Activated CD4-positive, alpha-beta memory T cell treated with anti-CD3 and anti-CD28 coated beads for 36 hours (primary cell): ENCODE data around the gene PRSS1. TPM values are rescaled to one million over a fixed set of nuclear protein-coding genes. Genes with fewer than 3 reads are reported as not detected.
"Not testable (repeated sequence)": the region's sequence is repeated elsewhere in the genome, so short reads cannot be mapped to it uniquely, and the experiment has no call there.

ENCODE experiments used
- CTCF ChIA-PET: fragments of 350-600 bp; sonication (Branson Sonifier 250); formaldehyde crosslinking; loops from one replicate; lab custom pipeline; 2021; ENCODE audit warnings: antibody characterized with exemption, inconsistent platforms; lab: Charles Lee
- POLR2A ChIA-PET: fragments of 350-600 bp; sonication (Branson Sonifier 250); formaldehyde crosslinking; loops from one replicate; lab custom pipeline; 2021; ENCODE audit warnings: antibody characterized with exemption; lab: Charles Lee
- DNase-seq: peaks from one replicate; pipeline ENCODE4 v3.0.0-alpha.2; 2020
- H3K27ac Mint-ChIP-seq: one replicate; pipeline ENCODE4 v1.8.0; 2021; ENCODE audit warnings: mixed read lengths
- H3K27me3 Mint-ChIP-seq: one replicate; pipeline ENCODE4 v1.8.0; 2021; ENCODE audit warnings: mixed read lengths
- H3K36me3 Mint-ChIP-seq: one replicate; pipeline ENCODE4 v1.8.0; 2021; ENCODE audit warnings: mixed read lengths
- H3K4me1 Mint-ChIP-seq: one replicate; pipeline ENCODE4 v1.8.0; 2021; ENCODE audit warnings: low read depth, mixed read lengths
- H3K4me3 Mint-ChIP-seq: one replicate; pipeline ENCODE4 v1.8.0; 2021; ENCODE audit warnings: mild to moderate bottlenecking, mixed read lengths
- H3K9me3 Mint-ChIP-seq: one replicate; pipeline ENCODE4 v1.8.0; 2021; ENCODE audit warnings: mixed read lengths
- intact Hi-C: fragments of 100-400 bp; cut with micrococcal nuclease; formaldehyde crosslinking; loops from one replicate; pipeline ENCODE4 v1.15.1; 2023
- total RNA-seq, 2 experiments: library from RNA; stranded (reverse); gene quantifications; one replicate each; pipeline ENCODE4 v1.2.3, GENCODE V29; 2021

Gene PRSS1
- total RNA-seq, 2 experiments from 2014 or later, result not detected

- H3K9me3 Mint-ChIP-seq, DNase-seq, H3K4me1 Mint-ChIP-seq, H3K27me3 Mint-ChIP-seq, H3K36me3 Mint-ChIP-seq, POLR2A ChIA-PET, H3K27ac Mint-ChIP-seq, intact Hi-C loops, H3K4me3 Mint-ChIP-seq: not testable (repeated sequence)
- CTCF ChIA-PET, result interaction anchor here (1.4 kb wide), 1 partner anchor 144 kb away, joined by 6 read pairs; no protein-coding TSS in a partner anchor
These were observed 27.6 kb downstream of the PRSS1 start for GRCh38 chr7:142776845-142777225.

GRCh38 chr7:142777318-142777717 lies 28.0 kb downstream of the PRSS1 start:
- no peaks in the 10 kb centered on the region for H3K4me1 Mint-ChIP-seq
- H3K36me3 Mint-ChIP-seq, result no peaks in the 10 kb centered on the region
- no peak for DNase-seq
- H3K27me3 Mint-ChIP-seq, result no peaks in the 10 kb centered on the region
- no peak overlapping the region for H3K27ac Mint-ChIP-seq
- ChIA-PET CTCF (interaction anchor here (1.4 kb wide), 1 partner anchor 145 kb away, joined by 6 read pairs; no protein-coding TSS in a partner anchor), POLR2A (no interaction called here)
- no peak overlapping the region for H3K4me3 Mint-ChIP-seq
- no peaks in the 10 kb centered on the region for H3K9me3 Mint-ChIP-seq
- intact Hi-C loops, result no loop called here

GRCh38 chr7:142782922-142783900 lies 33.9 kb downstream of the PRSS1 start:
- Mint-ChIP-seq H3K36me3 (peaks cover 11% of the 10 kb centered on the region), H3K4me1 (peaks cover 3% of the 10 kb centered on the region), H3K27ac (peak overlapping the region; percentile 90), H3K27me3 (no peaks in the 10 kb centered on the region), H3K4me3 (peak overlapping the region; percentile 70), H3K9me3 (no peaks in the 10 kb centered on the region)
- CTCF ChIA-PET, result interaction anchor here (0.6 to 20.0 kb wide), 33 partner anchors 10 to 438 kb away, joined by 3 to 390 read pairs (median 5); no protein-coding TSS in a partner anchor
- intact Hi-C loops, result loop anchor here (1.0 kb wide), 5 partner anchors 71 to 248 kb away; no protein-coding TSS in a partner anchor
- peak; percentile 85 for DNase-seq
- POLR2A ChIA-PET, result interaction anchor here (0.8 to 8.8 kb wide), 5 partner anchors 15 to 146 kb away, joined by 3 to 195 read pairs (median 4); no protein-coding TSS in a partner anchor

- DNase-seq, result no peak
- Mint-ChIP-seq H3K27me3 (no peaks in the 10 kb centered on the region), H3K4me3 (peak overlapping the region; percentile 16), H3K36me3 (peaks cover 20% of the 10 kb centered on the region), H3K27ac (peak overlapping the region; percentile 90), H3K4me1 (peaks cover 3% of the 10 kb centered on the region), H3K9me3 (no peaks in the 10 kb centered on the region)
- intact Hi-C loops, result no loop called here
- POLR2A ChIA-PET, result interaction anchor here (8.8 to 17.9 kb wide), 2 partner anchors 14 to 25 kb away, joined by 195 to 517 read pairs; no protein-coding TSS in a partner anchor
- CTCF ChIA-PET, result interaction anchor here (0.7 to 20.0 kb wide), 11 partner anchors 10 to 158 kb away, joined by 3 to 390 read pairs (median 17); no protein-coding TSS in a partner anchor
These were observed 34.8 kb downstream of the PRSS1 start for GRCh38 chr7:142784096-142784495.

GRCh38 chr7:142784716-142785115 lies 35.4 kb downstream of the PRSS1 start:
- ChIA-PET CTCF (interaction anchor here (1.0 to 20.0 kb wide), 8 partner anchors 13 to 158 kb away, joined by 3 to 390 read pairs (median 40); no protein-coding TSS in a partner anchor), POLR2A (interaction anchor here (1.6 to 17.9 kb wide), 3 partner anchors 13 to 148 kb away, joined by 7 to 517 read pairs (median 195); no protein-coding TSS in a partner anchor)
- Mint-ChIP-seq H3K36me3 (peaks cover 26% of the 10 kb centered on the region), H3K4me1 (peaks cover 3% of the 10 kb centered on the region), H3K27ac (peak overlapping the region; percentile 90), H3K9me3 (no peaks in the 10 kb centered on the region), H3K4me3 (peak overlapping the region; percentile 5), H3K27me3 (no peaks in the 10 kb centered on the region)
- intact Hi-C loops, result loop anchor here (1.0 kb wide), 2 partner anchors 14 to 25 kb away; no protein-coding TSS in a partner anchor
- peak; percentile 53 for DNase-seq

GRCh38 chr7:142785841-142786250 lies 36.6 kb downstream of the PRSS1 start:
- no peaks in the 10 kb centered on the region for H3K27me3 Mint-ChIP-seq
- H3K4me3 Mint-ChIP-seq, result peak overlapping the region; percentile 73
- peak; percentile 85 for DNase-seq
- H3K27ac Mint-ChIP-seq, result peak overlapping the region; percentile 84
- H3K36me3 Mint-ChIP-seq, result peaks cover 38% of the 10 kb centered on the region
- peaks cover 3% of the 10 kb centered on the region for H3K4me1 Mint-ChIP-seq
- intact Hi-C loops, result loop anchor here (1.0 kb wide), 2 partner anchors 12 to 23 kb away; no protein-coding TSS in a partner anchor
- ChIA-PET CTCF (interaction anchor here (0.6 to 20.0 kb wide), 7 partner anchors 12 to 154 kb away, joined by 3 to 390 read pairs (median 3); no protein-coding TSS in a partner anchor), POLR2A (interaction anchor here (0.7 to 17.9 kb wide), 4 partner anchors 12 to 149 kb away, joined by 3 to 517 read pairs (median 101); no protein-coding TSS in a partner anchor)
- no peaks in the 10 kb centered on the region for H3K9me3 Mint-ChIP-seq

- intact Hi-C loops, result no loop called here
These were observed 37.9 kb downstream of the PRSS1 start for GRCh38 chr7:142787034-142787768.

GRCh38 chr7:142787783-142788182 lies 38.5 kb downstream of the PRSS1 start:
- Mint-ChIP-seq H3K36me3 (peaks cover 55% of the 10 kb centered on the region), H3K9me3 (no peaks in the 10 kb centered on the region), H3K27me3 (no peaks in the 10 kb centered on the region), H3K4me1 (peaks cover 12% of the 10 kb centered on the region), H3K27ac (peak overlapping the region; percentile 100), H3K4me3 (peak overlapping the region; percentile 92)
- ChIA-PET CTCF (interaction anchor here (1.0 to 20.0 kb wide), 5 partner anchors 10 to 487 kb away, joined by 3 to 390 read pairs (median 3); no protein-coding TSS in a partner anchor), POLR2A (interaction anchor here (1.1 to 17.9 kb wide), 5 partner anchors 10 to 467 kb away, joined by 3 to 517 read pairs (median 4); no protein-coding TSS in a partner anchor)
- DNase-seq, result no peak
- intact Hi-C loops, result no loop called here

More at GRCh38 chr7:142787034-142787768, 37.9 kb downstream of the PRSS1 start:
- ChIA-PET CTCF (interaction anchor here (1.0 to 20.0 kb wide), 3 partner anchors 10 to 199 kb away, joined by 3 to 390 read pairs (median 17); no protein-coding TSS in a partner anchor), POLR2A (interaction anchor here (1.2 to 17.9 kb wide), 3 partner anchors 11 to 72 kb away, joined by 4 to 517 read pairs (median 195); no protein-coding TSS in a partner anchor)
- peak overlapping the region; percentile 92 for H3K4me3 Mint-ChIP-seq
- H3K36me3 Mint-ChIP-seq, result peaks cover 49% of the 10 kb centered on the region
- H3K9me3 Mint-ChIP-seq, result no peaks in the 10 kb centered on the region
- H3K4me1 Mint-ChIP-seq, result peaks cover 7% of the 10 kb centered on the region
- H3K27me3 Mint-ChIP-seq, result no peaks in the 10 kb centered on the region
- peak overlapping the region; percentile 100 for H3K27ac Mint-ChIP-seq
- no peak for DNase-seq

- POLR2A ChIA-PET, result interaction anchor here (1.1 to 17.9 kb wide), 6 partner anchors 9 to 468 kb away, joined by 3 to 517 read pairs (median 4); no protein-coding TSS in a partner anchor
- no peaks in the 10 kb centered on the region for H3K9me3 Mint-ChIP-seq
- intact Hi-C loops, result no loop called here
- H3K4me1 Mint-ChIP-seq, result peaks cover 18% of the 10 kb centered on the region
- peaks cover 63% of the 10 kb centered on the region for H3K36me3 Mint-ChIP-seq
- no peaks in the 10 kb centered on the region for H3K27me3 Mint-ChIP-seq
- H3K27ac Mint-ChIP-seq, result peak overlapping the region; percentile 100
- peak overlapping the region; percentile 92 for H3K4me3 Mint-ChIP-seq
- CTCF ChIA-PET, result interaction anchor here (1.1 to 20.0 kb wide), 4 partner anchors 9 to 488 kb away, joined by 3 to 390 read pairs (median 10); no protein-coding TSS in a partner anchor
- peak; percentile 24 for DNase-seq
These were observed 39.3 kb downstream of the PRSS1 start for GRCh38 chr7:142788303-142789289.

GRCh38 chr7:142789441-142789840 lies 40.2 kb downstream of the PRSS1 start:
- peak overlapping the region; percentile 92 for H3K4me3 Mint-ChIP-seq
- peak overlapping the region; percentile 100 for H3K27ac Mint-ChIP-seq
- peaks cover 69% of the 10 kb centered on the region for H3K36me3 Mint-ChIP-seq
- ChIA-PET CTCF (interaction anchor here (3.0 to 20.0 kb wide), 2 partner anchors 8 to 21 kb away, joined by 17 to 390 read pairs; no protein-coding TSS in a partner anchor), POLR2A (interaction anchor here (0.7 to 17.9 kb wide), 4 partner anchors 9 to 490 kb away, joined by 3 to 517 read pairs (median 99); no protein-coding TSS in a partner anchor)
- peaks cover 26% of the 10 kb centered on the region for H3K4me1 Mint-ChIP-seq
- intact Hi-C loops, result no loop called here
- DNase-seq, result peak; percentile 22
- H3K27me3 Mint-ChIP-seq, result no peaks in the 10 kb centered on the region
- no peaks in the 10 kb centered on the region for H3K9me3 Mint-ChIP-seq
